ENCODE data around the gene STK25. TPM values are rescaled to one million over a fixed set of nuclear protein-coding genes. Genes with fewer than 3 reads are reported as not detected.

The STK25 gene
- polyA plus RNA-seq, 2 of the 4 experiments (the other 2 are of a cell fraction) = 101 to 138 TPM

GRCh38 chr2:241495172-241496002 lies 13.0 kb downstream of the STK25 start:
- H3K27ac ChIP-seq = no peak overlapping the region
- ChIA-PET POLR2A (no interaction called here), CTCF (interaction anchor here (1.0 kb wide), 1 partner anchor 16 kb away, joined by 3 read pairs; no protein-coding TSS in a partner anchor)
- H3K9me3 ChIP-seq = no peaks in the 10 kb centered on the region
- H3K4me1 ChIP-seq = no peaks in the 10 kb centered on the region
- WGBS (ENCODE audit: missing lambda C conversion rate) = 91% methylated on average over 31 of the region's 34 CpGs
- ATAC-seq (no peak), DNase-seq (ENCODE audit: low read depth in 1 of 2, low spot score in 1 of 2) (no peak), FAIRE-seq (no peak)
- no peak overlapping the region for H3K4me2 ChIP-seq
- TF ChIP-seq CTCF (IDR thresholded peaks at IDR 0.05) (no peak), NPAS2 (CRISPR knock-in tag; IDR thresholded peaks at IDR 0.05; ENCODE audit: borderline replicate concordance) (no peak), FOXS1 (CRISPR knock-in tag; IDR thresholded peaks at IDR 0.05) (no peak), HES2 (IDR thresholded peaks at IDR 0.05) (no peak), POLR2AphosphoS2 (conservative IDR thresholded peaks at IDR 0.05; ENCODE audit: low read length) (no peak), CHD2 (IDR thresholded peaks at IDR 0.05; ENCODE audit: low read length, partially characterized antibody) (no peak), CHD4 (IDR thresholded peaks at IDR 0.05; ENCODE audit: borderline replicate concordance) (no peak), BHLHE40 (IDR thresholded peaks at IDR 0.05; ENCODE audit: low read depth, low read length) (no peak), TFCP2L1 (CRISPR knock-in tag; IDR thresholded peaks at IDR 0.05) (no peak), ZC3H11A (IDR thresholded peaks at IDR 0.05) (no peak), RCOR1 (IDR thresholded peaks at IDR 0.05; ENCODE audit: low read depth, low read length) (no peak), CBX8 (IDR thresholded peaks at IDR 0.05) (no peak)
- TF ChIP-seq, protein P1, sequence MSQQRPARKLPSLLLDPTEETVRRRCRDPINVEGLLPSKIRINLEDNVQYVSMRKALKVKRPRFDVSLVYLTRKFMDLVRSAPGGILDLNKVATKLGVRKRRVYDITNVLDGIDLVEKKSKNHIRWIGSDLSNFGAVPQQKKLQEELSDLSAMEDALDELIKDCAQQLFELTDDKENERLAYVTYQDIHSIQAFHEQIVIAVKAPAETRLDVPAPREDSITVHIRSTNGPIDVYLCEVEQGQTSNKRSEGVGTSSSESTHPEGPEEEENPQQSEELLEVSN (IDR thresholded peaks at IDR 0.05; ENCODE audit: borderline replicate concordance, low read depth) = no peak
- H3K4me3 ChIP-seq = no peak overlapping the region

- ATAC-seq (no peak), DNase-seq (ENCODE audit: low read depth in 1 of 2, low spot score in 1 of 2) (no peak), FAIRE-seq (no peak)
- H3K4me3 ChIP-seq = no peak overlapping the region
- POLR2A ChIA-PET = no interaction called here
- H3K9me3 ChIP-seq = no peaks in the 10 kb centered on the region
- H3K4me1 ChIP-seq = no peaks in the 10 kb centered on the region
- 86% methylated on average over 9 of the region's 16 CpGs for WGBS (ENCODE audit: missing lambda C conversion rate)
- H3K27ac ChIP-seq = no peak overlapping the region
- H3K4me2 ChIP-seq = no peak overlapping the region
- CTCF ChIA-PET = no interaction called here
- no peak for TF ChIP-seq POLR2A (IDR thresholded peaks at IDR 0.05; ENCODE audit: low read length)
- no peak for TF ChIP-seq MYC (IDR thresholded peaks at IDR 0.05; ENCODE audit: borderline replicate concordance, low read length)
- TF ChIP-seq ZNF302 (CRISPR knock-in tag; IDR thresholded peaks at IDR 0.05) = no peak
- no peak for TF ChIP-seq TP53 (CRISPR knock-in tag; IDR thresholded peaks at IDR 0.05)
- no peak for TF ChIP-seq CBX2 (IDR thresholded peaks at IDR 0.05; ENCODE audit: borderline replicate concordance, low read depth)
- TF ChIP-seq FOSL2 (IDR thresholded peaks at IDR 0.05) = no peak
- TF ChIP-seq FOSL2 (CRISPR knock-in tag; IDR thresholded peaks at IDR 0.05) = no peak
- no peak for TF ChIP-seq ESRRA (IDR thresholded peaks at IDR 0.05; ENCODE audit: borderline replicate concordance, low read length)
- TF ChIP-seq HEYL (CRISPR knock-in tag; IDR thresholded peaks at IDR 0.05) = no peak
- TF ChIP-seq CHD4 (IDR thresholded peaks at IDR 0.05; ENCODE audit: borderline replicate concordance) = no peak
- no peak for TF ChIP-seq CBX8 (IDR thresholded peaks at IDR 0.05)
- TF ChIP-seq, protein P1 (IDR thresholded peaks at IDR 0.05; ENCODE audit: borderline replicate concordance, low read depth) = no peak
- no peak for TF ChIP-seq EP300 (IDR thresholded peaks at IDR 0.05)
- no peak for TF ChIP-seq RFX5 (IDR thresholded peaks at IDR 0.05)
- TF ChIP-seq MAZ (IDR thresholded peaks at IDR 0.05; ENCODE audit: borderline replicate concordance, low read depth, low read length) = no peak
- TF ChIP-seq NPAS2 (CRISPR knock-in tag; IDR thresholded peaks at IDR 0.05; ENCODE audit: borderline replicate concordance) = no peak
Measured at GRCh38 chr2:241494311-241494908, 14.0 kb downstream of the STK25 start.

Data from A549 (cell line).